K562 (cell line): ENCODE measurements around the gene TGFBR3L. TPM values are rescaled to one million over a fixed set of nuclear protein-coding genes. Genes with fewer than 3 reads are reported as not detected.

Experiments
- ATAC-seq: fragments of 200-7000 bp; cut with Tn5 transposase; 3 replicates; pipeline ENCODE4 v1.9.1; 2020; ENCODE audit warnings: moderate library complexity
- BruUV-seq: library from RNA; stranded (reverse); fragments of 400-500 nt; replicated peaks from 2 replicates; lab custom pipeline; 2021; lab: Mats Ljungman, UMichigan
- CTCF ChIA-PET: fragments of 300-600 bp; formaldehyde crosslinking; extraction: SDS; loops from one replicate; lab custom pipeline; 2021; ENCODE audit warnings: low intra/inter-chr PET ratio; lab: Yijun Ruan, JAX
- POLR2A ChIA-PET: fragments of 300-600, 350-650 bp; sonication (Branson Sonifier 250); formaldehyde crosslinking; extraction: SDS; loops from one replicate; lab custom pipeline; 2021; ENCODE audit warnings: antibody characterized with exemption, inconsistent platforms; lab: Yijun Ruan, JAX
- DNase-seq, 4 experiments: peaks; one replicate each; pipeline versions ENCODE4 v3.0.0 to v3.0.0-alpha.2; 2011 to 2018; ENCODE audit warnings: low spot score in 3 of 4, mixed read lengths in 3 of 4; ENCODE audit errors: extremely low read depth in 1 of 4
- FAIRE-seq: peaks from 2 replicates; lab custom pipeline; 2011; peaks lifted over from hg19 to GRCh38; lab: Jason Lieb, UNC
- H2AFZ ChIP-seq: 2 replicates; pipeline ENCODE4 v1.6.0; 2011; ENCODE audit warnings: low read depth, low read length, control low read depth, inconsistent platforms
- H3K27ac ChIP-seq: fragments of 200-600 bp; 3 replicates; pipeline ENCODE4 v1.8.0; 2011; ENCODE audit warnings: low read depth, mild to moderate bottlenecking, control low read depth, inconsistent platforms, low read length, moderate library complexity, mixed read lengths; ENCODE audit errors: extremely low read depth
- H3K27me3 ChIP-seq, 2 experiments: fragments of 300-600 bp in 1 of 2; 2 replicates in 1 of 2; 3 replicates in 1 of 2; pipeline versions ENCODE4 v1.6.0 to v1.8.0; 2011; ENCODE audit warnings: inconsistent platforms in 2 of 2, low read length in 2 of 2, mild to moderate bottlenecking in 1 of 2, mixed read lengths in 1 of 2, moderate library complexity in 1 of 2; ENCODE audit not compliant: control insufficient read depth in 2 of 2, insufficient read depth in 2 of 2
- H3K36me3 ChIP-seq: fragments of 300-600 bp; 3 replicates; pipeline ENCODE4 v1.8.0; 2011; ENCODE audit warnings: mild to moderate bottlenecking, low read length, inconsistent platforms; ENCODE audit not compliant: control insufficient read depth, insufficient read depth
- H3K4me1 ChIP-seq, 2 experiments: fragments of 200-600 bp in 1 of 2; replicated peaks in 1 of 2; 2 replicates in 1 of 2; 3 replicates in 1 of 2; pipeline versions ENCODE4 v1.5.1 to v1.8.0; 2011; ENCODE audit warnings: inconsistent platforms in 2 of 2, low read length in 2 of 2, mild to moderate bottlenecking in 1 of 2, mixed read lengths in 1 of 2, moderate library complexity in 1 of 2; ENCODE audit not compliant: control insufficient read depth in 2 of 2, insufficient read depth in 2 of 2
- H3K4me2 ChIP-seq: 2 replicates; pipeline ENCODE4 v1.6.1; 2011; ENCODE audit warnings: low read length, control low read depth, inconsistent platforms, mixed read lengths; ENCODE audit not compliant: insufficient read depth
- H3K4me3 ChIP-seq: fragments of 200-600 bp; sonication (generic), shearing (Covaris generic); 2 replicates; pipeline ENCODE4 v1.5.1; 2016; ENCODE audit warnings: control low read depth, inconsistent platforms
- H3K79me2 ChIP-seq: fragments of 200-600 bp; 3 replicates; pipeline ENCODE4 v1.8.0; 2011; ENCODE audit warnings: low read length, inconsistent platforms; ENCODE audit not compliant: control insufficient read depth, insufficient read depth
- H3K9ac ChIP-seq, 2 experiments: 2 replicates each; pipeline versions ENCODE4 v1.6.0 to v1.6.1; 2011; ENCODE audit warnings: low read depth in 2 of 2, low read length in 2 of 2, control low read depth in 1 of 2, inconsistent platforms in 1 of 2, mild to moderate bottlenecking in 1 of 2, mixed read lengths in 1 of 2; ENCODE audit not compliant: insufficient read depth in 1 of 2
- H3K9me1 ChIP-seq: one replicate; pipeline ENCODE4 v1.6.0; 2011; ENCODE audit warnings: inconsistent platforms, mild to moderate bottlenecking, low read length, moderate library complexity; ENCODE audit not compliant: control insufficient read depth, insufficient read depth
- H3K9me3 ChIP-seq: replicated peaks from 2 replicates; pipeline ENCODE4 v1.5.1; 2011; ENCODE audit warnings: low read depth, low read length, inconsistent platforms; ENCODE audit not compliant: control insufficient read depth, insufficient read depth
- H4K20me1 ChIP-seq: replicated peaks from 2 replicates; pipeline ENCODE4 v1.6.1; 2011; ENCODE audit warnings: low read length, inconsistent platforms, mixed read lengths; ENCODE audit not compliant: control insufficient read depth, insufficient read depth
- DDX20 ChIP-seq: fragments of 450-650 bp; IDR thresholded peaks from 2 replicates; pipeline ENCODE4 v1.6.1; 2016; ENCODE audit warnings: missing genetic modification characterization, low read depth, mild to moderate bottlenecking, missing compliant biosample characterization, moderate library complexity
- HMGXB4 ChIP-seq: sonication (generic); formaldehyde crosslinking; IDR thresholded peaks from 2 replicates; pipeline ENCODE4 v1.8.1; 2023; ENCODE audit warnings: mild to moderate bottlenecking, missing genetic modification reagents
- KDM2B ChIP-seq: fragments of 250-450 bp; sonication (Bioruptor Pico); IDR thresholded peaks from 2 replicates; pipeline ENCODE4 v1.8.0; 2021; ENCODE audit warnings: mild to moderate bottlenecking, moderate library complexity
- MEIS2 ChIP-seq: fragments of 450-650 bp; IDR thresholded peaks from 2 replicates; pipeline ENCODE4 v1.6.1; 2014; ENCODE audit warnings: mild to moderate bottlenecking; ENCODE audit not compliant: partially characterized antibody
- NBN ChIP-seq: fragments of 450-650 bp; IDR thresholded peaks from 2 replicates; pipeline ENCODE4 v1.6.1; 2016; ENCODE audit warnings: low read depth, mild to moderate bottlenecking
- TBL1XR1 ChIP-seq, 2 experiments: IDR thresholded peaks; 2 replicates each; pipeline ENCODE4 v1.6.1; 2012; ENCODE audit warnings: improper control_type of control experiment in 2 of 2, low read length in 2 of 2, mild to moderate bottlenecking in 1 of 2
- ZNF347 ChIP-seq: fragments of 450-650 bp; formaldehyde crosslinking; IDR thresholded peaks from 2 replicates; pipeline ENCODE4 v1.4.0; 2020; ENCODE audit warnings: low read depth, mild to moderate bottlenecking, moderate library complexity
- WGBS: fragments of 100-300 bp; shearing (Covaris generic); methylation state at CpG from one replicate; pipeline ENCODE4 v1.1.6; 2016; ENCODE audit warnings: low coverage, mixed read lengths; ENCODE audit not compliant: insufficient coverage; ENCODE audit errors: missing lambda C conversion rate; 5-methylcytosine and 5-hydroxymethylcytosine counted together
- in situ Hi-C: fragments of 300-500 bp; cut with MboI; formaldehyde crosslinking; loops from 4 replicates; pipeline ENCODE4 v1.15.0; 2018; ENCODE audit warnings: inconsistent platforms, mixed read lengths
- intact Hi-C: fragments of 100-400 bp; cut with micrococcal nuclease; formaldehyde crosslinking; loops from 2 replicates; pipeline ENCODE4 v1.14.2; 2022
- polyA plus RNA-seq, 8 experiments: library from polyadenylated mRNA; depleted of rRNA in 4 of 8; stranded (reverse) in 5 of 8; unstranded in 3 of 8; fragments of >200 nt; fragmentation: Nextera tagmentation in 2 of 8; fragmentation: Illumina TruSeq in 1 of 8; extraction: Ambion mirVana in 2 of 8; extraction: Trizol in 1 of 8; gene quantifications; 2 replicates each; pipeline versions ENCODE4 v1.2.1 to v1.2.3, GENCODE V29; 2011 to 2014; ENCODE audit warnings: inconsistent platforms in 1 of 8, missing spikeins in 1 of 8
- total RNA-seq, 7 experiments: library from RNA; depleted of rRNA in 6 of 7; stranded (reverse); fragments of >200 nt in 6 of 7; fragmentation: Illumina TruSeq in 2 of 7; extraction: Trizol in 2 of 7; gene quantifications; 2 replicates each; pipeline versions ENCODE4 v1.2.1 to v1.2.3, GENCODE V29; 2011 to 2021; ENCODE audit warnings: low replicate concordance in 1 of 7
- TF ChIP-seq, protein P1 (sequence below): fragments of 450-650 bp; IDR thresholded peaks from 2 replicates; pipeline ENCODE4 v1.6.1; 2016
- TF ChIP-seq, protein P2 (sequence below), 2 experiments: IDR thresholded peaks in 1 of 2; conservative IDR thresholded peaks in 1 of 2; 2 replicates each; pipeline ENCODE4 v1.6.1; 2016; ENCODE audit warnings: low read depth in 2 of 2, mild to moderate bottlenecking in 1 of 2, missing compliant biosample characterization in 1 of 2, missing genetic modification characterization in 1 of 2, moderate library complexity in 1 of 2

TGFBR3L gene
- total and polyA plus RNA-seq, 9 of the 15 experiments (the other 6 are each of a cell fraction or from before 2014, with no cell fraction given) = not detected

- in situ Hi-C loops = no loop called here
- Histone ChIP-seq H3K9me3 (no peaks in the 10 kb centered on the region), H2AFZ (no peak overlapping the region), H3K4me3 (no peak overlapping the region), H4K20me1 (no peaks in the 10 kb centered on the region), H3K27ac (no peak overlapping the region), H3K36me3 (peaks cover 93% of the 10 kb centered on the region; the same call in 2 of the 3 replicates), H3K27me3 (no peaks in the 10 kb centered on the region)
- WGBS = 75% methylated on average over 10 of the region's 12 CpGs
- intact Hi-C loops = no loop called here
- no peak for FAIRE-seq
- CTCF ChIA-PET = no interaction called here
- DNase-seq = no peak
- no peak for ATAC-seq
- no peak for TF ChIP-seq NBN
- no peak for TF ChIP-seq DDX20 (tag)
- TF ChIP-seq, protein P1, sequence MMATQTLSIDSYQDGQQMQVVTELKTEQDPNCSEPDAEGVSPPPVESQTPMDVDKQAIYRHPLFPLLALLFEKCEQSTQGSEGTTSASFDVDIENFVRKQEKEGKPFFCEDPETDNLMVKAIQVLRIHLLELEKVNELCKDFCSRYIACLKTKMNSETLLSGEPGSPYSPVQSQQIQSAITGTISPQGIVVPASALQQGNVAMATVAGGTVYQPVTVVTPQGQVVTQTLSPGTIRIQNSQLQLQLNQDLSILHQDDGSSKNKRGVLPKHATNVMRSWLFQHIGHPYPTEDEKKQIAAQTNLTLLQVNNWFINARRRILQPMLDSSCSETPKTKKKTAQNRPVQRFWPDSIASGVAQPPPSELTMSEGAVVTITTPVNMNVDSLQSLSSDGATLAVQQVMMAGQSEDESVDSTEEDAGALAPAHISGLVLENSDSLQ = peak; percentile 73
- peak; percentile 73 for TF ChIP-seq MEIS2
- no peak for TF ChIP-seq HMGXB4 (CRISPR knock-in tag)
- no peak for TF ChIP-seq KDM2B (CRISPR knock-in tag)
- no peak for TF ChIP-seq TBL1XR1 (IDR thresholded peaks at IDR 0.05; ENCODE audit: low read length in 2 of 2)
- no peak for TF ChIP-seq ZNF347 (CRISPR knock-in tag)
- TF ChIP-seq, protein P2, sequence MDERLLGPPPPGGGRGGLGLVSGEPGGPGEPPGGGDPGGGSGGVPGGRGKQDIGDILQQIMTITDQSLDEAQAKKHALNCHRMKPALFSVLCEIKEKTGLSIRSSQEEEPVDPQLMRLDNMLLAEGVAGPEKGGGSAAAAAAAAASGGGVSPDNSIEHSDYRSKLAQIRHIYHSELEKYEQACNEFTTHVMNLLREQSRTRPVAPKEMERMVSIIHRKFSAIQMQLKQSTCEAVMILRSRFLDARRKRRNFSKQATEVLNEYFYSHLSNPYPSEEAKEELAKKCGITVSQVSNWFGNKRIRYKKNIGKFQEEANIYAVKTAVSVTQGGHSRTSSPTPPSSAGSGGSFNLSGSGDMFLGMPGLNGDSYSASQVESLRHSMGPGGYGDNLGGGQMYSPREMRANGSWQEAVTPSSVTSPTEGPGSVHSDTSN (CRISPR knock-in tag; IDR thresholded peaks at IDR 0.05; ENCODE audit: low read depth) = no peak
- TF ChIP-seq, protein P2 (tag; conservative IDR thresholded peaks at IDR 0.05; ENCODE audit: low read depth) = peak; percentile 90
- TF ChIP-seq, all 486 proteins: peak for 3
- no TSS peak for BruUV-seq
- H3K9me1 ChIP-seq = no peaks in the 10 kb centered on the region
- POLR2A ChIA-PET = no interaction called here
- H3K9ac ChIP-seq = no peak overlapping the region; a peak in 1 of 4 replicates
- peaks cover 0 to 4% of the 10 kb centered on the region in 2 experiments; a peak in 2 of 5 replicates for H3K4me1 ChIP-seq
- no peak overlapping the region for H3K4me2 ChIP-seq
- no peaks in the 10 kb centered on the region for H3K79me2 ChIP-seq
These were observed 50.7 kb downstream of the TGFBR3L start for GRCh38 chr19:7965259-7965841.
